Measurements from ENCODE around the gene SMAD3.
"Not testable (repeated sequence)": the region's sequence is repeated elsewhere in the genome, so short reads cannot be mapped to it uniquely, and the experiment has no call there.

SMAD3 gene

DNA sequence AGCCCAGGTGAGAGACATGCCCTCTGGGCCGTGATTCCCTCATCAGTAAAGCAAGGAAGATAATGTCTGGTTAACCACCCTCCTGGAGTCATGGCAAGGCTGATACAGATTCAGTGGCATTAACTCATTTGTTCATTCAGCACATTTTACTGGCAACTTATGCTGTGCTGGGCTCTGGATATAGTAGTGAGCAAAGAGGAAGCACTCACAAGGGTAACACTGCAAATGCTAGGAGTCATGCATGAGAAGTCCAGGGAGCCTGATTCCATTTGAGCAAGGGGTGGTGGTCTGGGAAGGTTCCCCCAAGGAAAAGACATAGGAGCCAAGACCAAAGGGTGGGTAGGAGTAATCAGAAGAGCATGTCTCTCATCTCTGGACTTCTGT lies 50.2 kb downstream of the SMAD3 start:
- DNase-seq: no peak

DNA sequence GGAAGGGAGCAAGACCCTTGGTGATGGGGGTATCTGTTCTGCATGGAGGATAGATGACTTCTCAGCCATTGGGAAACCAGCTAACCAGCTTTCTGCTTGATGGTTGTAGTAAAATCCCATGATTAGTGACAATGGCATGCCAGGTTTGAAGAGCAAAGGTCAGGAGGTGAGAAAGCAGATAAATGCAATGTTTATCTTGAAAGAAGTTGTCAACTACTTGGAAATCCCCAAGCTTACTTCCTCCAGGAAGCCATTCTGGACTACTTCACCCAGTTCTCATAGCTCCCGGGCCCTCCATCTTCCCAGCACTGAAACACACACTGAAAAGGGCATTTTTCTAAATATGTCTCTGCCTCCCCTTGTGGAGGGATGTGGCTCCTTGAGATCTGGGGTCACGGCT lies 51.3 kb downstream of the SMAD3 start:
- DNase-seq: no peak

DNA sequence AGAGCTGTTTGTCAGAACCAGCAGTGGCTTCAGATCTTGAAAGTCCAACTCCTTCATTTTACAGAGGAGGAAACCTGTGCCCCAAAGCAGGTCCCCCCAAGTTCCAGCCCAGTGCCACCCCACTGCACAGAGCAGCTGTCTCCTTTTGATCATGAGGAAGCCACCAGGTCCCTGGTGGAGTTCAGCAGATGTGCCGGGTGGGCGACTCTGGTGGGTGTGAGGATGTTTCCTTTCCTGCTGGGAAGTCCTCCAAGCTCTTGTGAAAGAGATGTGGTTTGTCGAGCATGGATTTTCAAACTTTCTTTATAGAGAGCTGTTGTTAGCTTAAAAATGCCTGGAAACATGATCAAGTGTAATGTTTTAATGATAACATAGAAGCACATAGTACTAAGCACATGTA lies 52.0 kb downstream of the SMAD3 start:
- DNase-seq: no peak

DNA sequence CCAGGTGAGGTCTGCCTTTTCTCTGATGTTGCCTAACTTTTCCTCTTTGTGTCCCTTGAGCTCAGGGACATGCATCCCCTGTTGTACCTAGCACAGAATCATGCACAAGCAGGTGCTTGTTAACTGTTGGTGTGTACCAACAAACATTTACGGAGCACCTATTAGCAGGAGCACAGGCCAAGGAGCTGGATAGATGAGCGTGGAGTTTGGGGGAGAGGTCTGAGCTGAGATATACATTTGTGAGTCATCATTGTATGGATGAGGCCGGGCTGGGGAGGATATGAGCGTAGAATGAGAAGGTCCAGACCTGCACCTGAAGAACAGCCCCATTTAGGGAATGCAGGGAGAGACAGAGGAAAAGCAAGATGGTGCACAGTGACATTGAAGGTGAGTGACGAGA lies 53.4 kb downstream of the SMAD3 start:
- no peak for DNase-seq

DNA sequence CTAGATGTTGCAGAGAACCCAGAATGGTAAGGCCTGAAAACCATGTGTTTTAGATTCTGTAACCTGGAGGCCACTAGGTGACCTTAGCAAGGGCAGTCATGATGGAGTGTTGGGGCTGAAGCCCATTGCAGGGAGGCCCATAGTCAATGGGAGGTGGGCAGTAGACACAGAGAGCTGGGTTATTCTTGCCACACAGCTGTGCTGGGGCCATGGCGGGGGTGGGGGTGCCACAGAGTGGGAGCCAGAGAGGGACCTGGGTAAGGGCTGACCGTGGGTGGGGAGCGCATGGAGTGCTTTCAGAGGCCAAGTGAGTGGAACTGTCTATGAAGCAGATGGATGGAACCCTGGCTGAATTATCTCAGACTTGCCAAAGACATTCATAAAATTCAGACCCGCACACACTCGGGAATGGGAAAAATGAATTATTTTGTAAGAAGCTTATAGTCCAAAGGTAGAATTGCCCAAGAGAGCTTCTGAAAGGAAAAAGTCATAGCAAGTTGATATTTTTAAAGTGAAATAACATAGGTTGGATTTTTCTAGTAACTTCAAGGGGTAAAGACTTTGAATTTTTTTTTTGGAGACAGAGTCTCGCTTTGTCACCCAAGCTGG lies 53.9 kb downstream of the SMAD3 start:
- DNase-seq: no peak

DNA sequence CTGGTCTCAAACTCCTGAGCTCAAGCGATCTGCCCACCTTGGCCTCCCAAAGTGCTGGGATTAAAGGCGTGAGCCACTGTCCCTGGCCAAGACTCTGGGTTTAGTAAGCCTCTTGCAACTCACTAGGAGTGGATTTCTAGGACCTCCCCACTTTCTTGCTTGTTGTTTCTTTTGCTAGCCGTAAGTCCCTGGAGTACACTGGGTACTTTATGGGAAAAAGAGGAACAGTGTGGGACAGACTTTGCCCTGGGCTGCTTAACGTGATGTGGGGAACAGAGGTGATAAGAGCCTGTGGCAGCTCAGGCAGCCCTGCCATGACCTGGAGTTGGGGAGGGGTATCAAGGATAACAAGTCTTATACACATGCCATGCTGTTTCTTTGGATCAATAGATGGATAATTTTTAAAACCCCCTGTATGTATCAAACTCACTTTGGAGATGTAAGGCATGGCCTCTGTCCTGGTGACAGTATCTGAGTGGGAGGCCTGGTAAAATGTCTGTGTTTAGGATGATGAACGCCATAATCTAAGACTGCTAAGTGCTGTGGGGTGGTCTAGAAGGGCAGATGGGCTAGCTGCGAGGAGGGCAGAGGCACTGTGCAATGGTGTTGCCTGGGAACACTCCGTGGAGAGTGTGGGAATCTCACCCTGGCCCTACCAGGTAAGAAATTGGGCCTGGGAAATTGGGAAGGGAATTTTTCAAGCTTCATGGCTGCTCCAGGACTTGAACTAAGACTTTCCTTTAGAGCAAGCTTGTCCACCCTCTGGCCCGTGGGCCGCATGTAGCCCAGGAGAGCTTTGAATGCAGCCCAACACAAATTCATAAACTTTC lies 54.8 kb downstream of the SMAD3 start:
- no peak for DNase-seq

DNA sequence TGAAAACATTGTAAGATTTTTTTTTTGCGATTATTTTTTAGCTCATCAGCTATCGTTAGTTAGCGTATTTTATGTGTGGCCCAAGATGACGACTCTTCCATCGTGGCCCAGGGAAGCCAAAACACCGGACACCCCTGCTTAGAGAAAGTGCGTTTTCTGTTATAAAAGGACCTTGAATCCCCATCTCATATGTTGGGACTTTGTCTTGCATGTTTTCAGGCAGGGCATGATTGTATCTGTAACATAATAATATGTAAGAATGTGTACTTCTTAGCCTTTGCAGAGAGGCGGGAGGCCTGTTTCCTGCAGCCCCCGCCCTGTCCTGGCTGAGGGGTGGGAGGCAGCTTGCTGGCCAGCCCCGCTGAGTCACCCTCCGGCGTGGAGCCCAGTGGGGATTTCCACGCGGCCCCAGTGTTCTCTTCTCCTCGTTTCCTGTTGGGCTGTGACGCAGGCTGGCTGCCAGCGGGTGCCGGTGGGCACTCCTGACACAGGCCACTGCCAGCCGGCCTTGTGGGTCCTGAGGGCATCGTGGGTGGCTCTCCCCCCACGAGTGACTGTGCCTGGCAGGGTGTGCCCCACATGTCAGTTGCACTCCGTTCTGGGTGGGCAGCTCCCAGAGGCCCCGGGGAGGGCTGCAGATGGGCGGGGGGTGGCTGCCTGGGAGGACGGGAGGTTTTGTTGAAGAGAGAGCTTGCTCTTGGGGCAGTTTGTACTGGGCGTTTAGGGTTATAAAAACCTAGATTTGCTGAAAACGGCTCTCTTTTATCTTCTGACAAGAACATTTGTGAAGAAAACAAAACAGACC lies 55.6 kb downstream of the SMAD3 start:
- peak; percentile 82 to 89 for DNase-seq

DNA sequence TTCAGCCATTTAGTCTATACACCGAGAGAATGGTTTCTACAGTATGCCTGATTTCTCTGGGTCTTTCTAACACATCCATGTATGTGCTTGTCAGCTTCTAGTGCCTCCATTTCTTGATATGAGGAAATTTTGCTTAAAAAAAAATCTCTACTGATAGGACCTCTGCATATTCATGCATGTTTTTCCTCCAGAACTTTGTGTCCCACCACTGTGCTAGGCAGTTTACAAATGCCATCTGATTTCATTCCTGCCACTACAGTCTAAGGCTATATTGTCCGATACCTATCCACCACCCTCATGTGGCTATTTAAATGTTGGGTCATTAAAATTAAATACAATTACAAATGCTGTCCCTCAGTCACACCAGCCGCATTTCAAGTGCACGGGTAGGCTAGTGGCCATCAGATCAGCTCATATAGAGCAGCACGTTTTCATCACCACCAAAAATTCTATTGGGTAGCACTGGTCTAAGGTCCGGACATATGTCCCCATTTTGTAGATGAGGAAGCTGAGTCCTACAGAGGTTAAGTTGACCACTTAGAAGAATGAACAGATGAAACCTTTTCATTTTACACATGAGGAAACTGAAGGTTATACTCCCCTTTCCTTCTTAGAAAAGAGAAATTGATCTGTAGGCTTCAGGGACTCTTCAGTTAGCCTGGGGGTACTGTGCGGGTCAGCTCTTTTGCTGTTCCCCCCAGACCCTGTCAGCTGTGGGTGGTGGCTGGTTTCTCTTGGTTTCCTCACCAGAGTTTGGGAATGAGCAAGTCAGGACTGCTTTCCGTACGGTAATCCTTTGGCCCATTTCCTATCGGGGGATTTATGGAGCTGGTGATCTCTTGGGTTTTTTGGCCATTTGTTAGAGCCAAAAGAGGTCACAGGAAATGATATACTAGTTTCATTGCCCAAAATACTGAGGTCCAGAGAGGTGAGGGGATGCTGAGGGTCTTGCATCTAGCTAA lies 56.5 kb downstream of the SMAD3 start:
- no peak for DNase-seq

DNA sequence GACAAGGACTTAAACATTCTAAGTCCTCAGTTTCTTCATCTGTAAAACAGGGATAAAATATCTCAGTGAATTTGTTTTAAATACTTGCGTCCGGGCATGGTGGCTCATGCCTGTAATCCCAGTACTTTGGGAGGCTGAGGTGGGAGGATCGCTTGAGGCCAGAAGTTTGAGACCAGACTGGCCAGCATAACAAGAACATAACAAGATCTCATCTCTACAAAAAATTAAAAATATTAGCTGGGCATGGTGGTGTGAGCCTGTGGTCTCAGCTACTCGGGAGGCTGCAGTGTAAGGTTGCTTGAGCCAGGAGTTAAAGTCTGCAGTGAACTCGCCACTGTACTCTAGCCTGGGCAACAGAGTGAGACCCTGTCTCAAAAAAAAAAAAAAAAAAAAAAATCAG lies 57.4 kb downstream of the SMAD3 start:
- DNase-seq: not testable (repeated sequence)

DNA sequence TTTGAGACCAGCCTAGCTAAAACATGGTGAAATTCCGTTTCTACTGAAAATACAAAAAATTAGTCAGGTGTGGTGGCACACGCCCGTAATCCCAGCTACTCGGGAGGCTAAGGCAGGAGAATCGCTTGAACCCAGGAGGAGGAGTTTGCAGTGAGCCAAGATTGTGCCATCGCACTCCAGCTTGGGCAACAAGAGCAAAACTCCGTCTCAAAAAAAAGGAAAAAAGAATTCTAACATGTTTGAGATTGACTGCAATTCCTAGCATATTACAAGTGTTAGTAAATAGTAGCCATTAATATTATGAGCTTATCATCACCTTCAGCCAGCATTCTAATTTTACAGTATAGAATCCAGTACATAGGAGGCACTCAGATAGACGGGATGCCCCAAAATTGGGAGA lies 57.9 kb downstream of the SMAD3 start:
- DNase-seq: not testable (repeated sequence)

DNA sequence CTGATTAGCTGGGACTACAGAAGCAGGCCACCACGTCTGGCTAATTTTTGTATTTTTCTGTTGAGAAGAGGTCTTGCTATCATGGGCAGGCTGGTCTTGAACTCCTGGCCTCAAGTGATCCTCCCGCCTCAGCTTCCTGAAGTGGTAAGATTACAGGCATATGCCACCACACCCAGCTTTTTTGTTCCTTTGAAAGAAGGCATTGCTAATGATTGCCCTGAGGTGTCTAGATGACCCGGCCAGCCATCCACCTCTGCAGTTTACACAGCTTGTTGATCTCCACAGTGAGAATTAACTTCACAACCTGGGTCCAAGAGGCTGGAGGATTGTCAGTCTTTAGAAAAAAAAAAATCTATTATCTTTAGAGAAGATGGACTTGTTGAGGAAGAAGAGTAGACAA lies 58.7 kb downstream of the SMAD3 start:
- DNase-seq: no peak

DNA sequence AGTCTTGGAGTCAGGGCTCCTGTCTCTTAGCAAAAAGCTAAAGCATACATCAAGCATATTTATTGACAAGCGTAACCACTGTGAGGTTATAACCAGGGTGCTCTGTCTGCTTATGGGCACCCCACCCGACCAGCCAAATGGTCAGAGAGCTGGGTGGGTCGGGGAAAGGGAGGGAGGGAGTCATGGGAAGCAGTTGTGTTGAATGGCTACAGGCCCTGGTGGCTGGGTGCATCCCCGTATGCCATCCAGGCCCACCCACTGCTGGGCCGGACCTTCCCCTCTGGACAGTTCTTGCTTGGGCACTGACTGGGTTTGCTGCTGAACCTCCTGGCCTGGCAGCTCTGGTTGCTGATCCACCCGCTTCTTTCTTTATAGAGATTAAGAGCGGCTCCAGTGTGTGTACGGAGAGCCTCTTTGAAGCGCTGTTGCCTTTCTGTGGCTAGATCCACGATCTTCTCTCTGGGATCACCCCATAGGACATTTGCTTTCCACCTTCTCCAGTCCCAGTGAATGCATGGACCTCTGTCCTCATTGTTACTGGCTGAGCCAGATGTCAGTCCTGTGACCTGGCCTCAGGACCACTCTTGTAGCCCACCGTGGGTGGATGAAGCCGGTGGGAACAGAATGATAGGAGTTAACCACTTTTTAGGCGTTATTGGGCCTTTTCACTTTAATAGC lies 59.6 kb downstream of the SMAD3 start:
- no peak for DNase-seq

DNA sequence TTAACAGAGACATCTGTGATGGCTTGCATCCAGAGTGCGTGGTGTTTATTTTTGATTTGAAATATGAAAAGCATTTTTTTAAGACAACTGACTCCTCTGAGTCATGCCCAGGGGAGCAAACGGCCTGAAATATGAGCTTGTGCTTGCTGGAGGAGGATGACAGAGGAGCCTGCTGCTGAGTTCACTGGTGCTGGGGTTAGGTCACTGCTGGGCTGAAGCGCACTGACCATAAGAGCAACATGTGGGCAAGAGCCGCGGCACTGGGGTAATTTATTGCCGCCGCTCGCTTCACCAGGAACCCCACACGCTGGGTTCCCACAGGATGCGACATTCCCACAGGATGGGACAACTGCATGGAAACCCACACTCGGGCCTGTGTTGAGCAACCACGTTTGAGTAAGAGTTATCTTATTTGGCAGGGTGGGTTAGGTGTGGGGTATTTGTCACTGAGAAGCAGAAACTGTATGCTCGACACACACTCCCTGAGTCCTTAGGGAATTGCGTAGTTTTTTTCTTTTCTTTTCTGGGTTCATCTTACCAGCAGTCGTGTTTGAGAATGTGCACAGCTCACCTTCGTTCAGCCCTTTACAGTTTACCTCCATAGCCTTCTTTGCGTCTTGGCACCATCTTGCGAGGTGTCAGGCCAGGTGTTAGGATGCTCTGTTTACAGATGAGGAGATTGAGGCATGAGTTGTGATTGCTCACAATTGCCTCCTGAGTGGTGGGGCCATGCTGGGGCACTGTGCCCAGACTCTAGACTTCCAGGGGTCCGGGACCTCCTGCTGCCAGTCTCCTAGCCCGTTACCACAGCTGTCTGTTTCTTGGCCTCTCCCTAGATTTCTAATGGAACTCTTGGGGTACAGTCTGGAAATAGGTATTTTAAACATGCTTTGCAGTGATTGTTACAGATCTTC lies 60.4 kb downstream of the SMAD3 start:
- DNase-seq: no peak

DNA sequence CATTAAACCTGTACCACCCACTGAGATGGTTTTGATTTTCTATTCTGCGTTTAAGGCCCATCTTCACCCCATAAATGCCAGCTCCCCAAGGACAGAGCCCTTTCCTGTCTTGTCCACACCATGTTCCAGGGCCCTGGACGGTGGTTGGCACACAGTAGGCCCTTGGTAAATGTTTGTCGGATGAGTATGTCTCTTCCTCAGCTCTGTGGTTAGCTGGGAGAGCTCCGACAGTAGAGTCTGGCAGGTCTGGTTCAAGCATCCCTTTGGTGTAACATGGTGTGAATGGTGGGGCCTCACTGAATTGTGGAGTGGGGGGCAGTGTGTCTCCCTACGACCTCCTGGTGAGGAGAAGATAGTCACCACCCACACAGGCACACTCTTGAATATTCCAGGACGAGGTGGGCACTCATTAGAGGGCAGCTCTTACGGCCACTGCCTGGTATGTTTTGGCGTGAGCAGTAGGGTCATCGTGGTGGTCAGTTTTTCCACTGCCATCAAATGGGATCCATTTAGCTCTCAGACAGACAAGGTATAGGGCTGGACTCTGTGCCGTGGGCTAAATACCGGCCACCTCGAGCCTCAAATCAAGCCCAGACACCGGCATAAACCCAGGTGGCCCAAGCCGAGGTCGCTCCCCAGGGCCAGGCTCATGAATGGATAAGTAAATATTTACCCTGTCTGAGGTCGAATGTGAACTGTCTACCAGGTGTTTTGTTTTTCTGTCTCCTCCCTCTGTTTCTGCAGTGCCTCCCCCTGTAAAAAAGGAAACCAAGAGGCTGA lies 61.3 kb downstream of the SMAD3 start:
- no peak for DNase-seq

DNA sequence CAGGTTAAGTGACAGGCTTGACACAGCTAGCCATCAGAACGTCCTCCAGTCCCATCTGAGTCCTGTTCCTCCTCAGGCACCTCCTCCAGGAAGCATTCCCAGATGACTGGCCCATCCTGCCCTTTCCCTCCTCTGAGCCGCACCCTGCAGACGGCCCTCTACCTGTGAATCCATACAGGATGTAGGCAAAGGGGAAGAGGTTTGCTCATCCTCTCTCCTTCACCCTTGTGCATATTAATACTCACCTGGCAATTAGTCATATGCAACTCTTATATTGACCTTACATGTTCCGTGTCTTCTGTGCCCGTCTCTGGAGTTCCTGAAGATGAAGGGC lies 61.9 kb downstream of the SMAD3 start:
- DNase-seq: no peak

DNA sequence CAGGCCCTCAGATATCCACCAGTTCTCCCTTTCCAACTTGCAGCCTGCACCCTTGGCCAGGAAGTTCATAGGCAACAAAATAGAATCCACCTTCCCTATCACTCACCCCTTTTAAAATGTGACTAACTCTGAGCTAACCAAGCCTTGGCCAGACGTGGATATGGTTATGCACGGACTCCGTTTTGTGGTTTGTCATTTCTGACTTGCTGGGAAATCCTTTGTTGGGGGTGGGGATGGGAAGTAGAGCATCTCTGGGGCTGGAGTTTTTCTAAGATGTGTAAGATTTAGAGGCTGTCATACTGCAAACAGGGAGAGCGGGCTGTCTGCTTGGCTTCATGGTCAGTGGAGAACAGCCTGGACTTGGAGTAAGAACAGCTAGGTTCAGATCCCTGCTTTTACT lies 62.6 kb downstream of the SMAD3 start:
- no peak for DNase-seq

DNA sequence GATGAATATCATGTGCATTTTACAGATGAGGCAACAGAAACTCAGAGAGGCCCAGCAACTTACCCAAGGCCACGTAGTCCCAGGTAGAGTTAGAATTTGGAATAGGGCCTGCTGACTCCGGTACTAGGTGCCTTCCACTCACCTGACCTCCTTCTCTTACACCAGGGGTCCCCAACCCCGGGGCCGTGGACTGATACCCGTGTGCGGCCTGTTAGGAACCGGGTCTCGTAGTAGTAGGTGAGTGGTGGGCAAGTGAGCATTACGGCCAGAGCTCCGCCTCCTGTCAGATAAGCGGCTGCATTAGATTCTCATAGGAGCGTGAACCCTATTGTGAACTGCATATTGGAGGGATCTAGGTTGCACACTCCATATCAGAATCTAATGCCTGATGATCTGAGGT lies 64.8 kb downstream of the SMAD3 start:
- DNase-seq: no peak

DNA sequence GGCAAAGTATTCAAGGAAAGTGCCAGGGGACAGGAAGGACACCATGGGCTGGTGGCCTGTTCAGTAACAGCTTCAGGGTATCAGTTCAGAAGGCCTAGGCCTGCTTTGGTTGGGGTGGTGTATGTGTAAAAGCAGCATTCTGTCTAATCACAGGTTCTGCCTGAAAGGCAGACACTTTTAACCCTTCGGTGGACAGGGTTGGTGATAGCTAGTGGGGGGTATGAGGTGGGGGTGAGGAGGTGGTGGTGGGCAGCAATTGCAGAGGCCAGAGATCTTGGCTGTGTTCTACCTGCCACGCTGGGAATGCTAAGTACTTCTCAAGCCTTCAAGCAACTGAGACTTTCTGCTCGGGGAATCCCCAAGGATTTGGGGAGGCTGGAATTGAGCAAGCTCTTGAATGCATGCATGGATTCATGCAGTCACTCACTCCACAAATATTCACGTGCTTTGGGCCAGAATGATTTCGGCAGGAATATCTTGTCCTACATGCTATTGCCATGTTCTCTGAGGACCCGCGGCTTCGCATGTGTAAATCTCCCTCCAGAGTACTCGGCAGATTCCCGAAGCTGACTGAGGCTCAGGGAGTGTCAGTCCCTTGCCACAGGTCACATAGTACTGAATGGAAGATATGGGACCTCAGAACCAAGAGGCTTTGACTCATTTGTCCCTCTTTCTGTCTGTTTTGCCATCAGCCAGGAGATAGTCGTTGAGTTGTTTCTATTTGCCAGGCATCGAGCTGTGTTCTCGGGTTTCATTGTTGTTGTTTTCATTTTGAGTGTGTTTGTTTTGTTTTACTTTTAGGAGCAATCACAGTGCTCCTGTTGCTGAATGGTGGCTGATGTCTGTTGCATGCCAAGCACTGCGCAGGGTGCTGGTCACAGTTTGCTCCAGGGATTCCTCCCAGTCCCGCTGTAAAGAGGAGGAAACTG lies 65.5 kb downstream of the SMAD3 start:
- no peak for DNase-seq

DNA sequence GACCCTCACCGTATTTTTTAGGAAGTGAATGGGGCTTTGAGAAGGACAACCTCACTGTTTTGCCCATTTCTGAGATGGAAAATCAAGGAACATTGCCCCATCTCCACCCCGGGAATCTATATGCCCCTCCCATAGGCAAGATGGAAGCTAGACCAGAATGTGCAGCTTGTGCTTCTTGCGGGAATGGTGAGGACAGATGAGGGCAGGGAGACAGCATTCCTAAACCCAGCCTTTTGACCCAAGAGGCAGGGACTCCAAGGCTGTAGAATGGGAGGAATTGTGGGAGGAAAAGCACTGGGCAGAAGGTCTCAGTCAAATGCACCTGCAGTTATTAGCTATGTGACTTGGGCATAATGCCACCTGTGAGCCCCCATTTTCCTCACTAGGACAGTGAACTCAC lies 66.9 kb downstream of the SMAD3 start:
- DNase-seq: no peak

All from stimulated activated CD4-positive, alpha-beta T cell treated with anti-CD3 and anti-CD28 coated beads, Interleukin-4, amount 100 ng/mL, for 4 hours (primary cell).